Tibial nerve (tissue), 4 donors: ENCODE data around the gene MIOX. TPM values are rescaled to one million over a fixed set of nuclear protein-coding genes. Genes with fewer than 3 reads are reported as not detected.
"Not testable (repeated sequence)": the region's sequence is repeated elsewhere in the genome, so short reads cannot be mapped to it uniquely, and the experiment has no call there.

ENCODE experiments used
- DNase-seq, 2 donors: peaks; one replicate each; pipeline ENCODE4 v3.0.0-alpha.2; 2019; ENCODE audit warnings: low spot score in 2 of 2
- H3K27ac ChIP-seq, 4 donors: fragments of 200-600 bp; sonication (generic) in 3 of 4; one replicate each; pipeline ENCODE4 v1.5.1; 2017 to 2019; ENCODE audit warnings: mild to moderate bottlenecking in 1 of 4
- H3K27me3 ChIP-seq, 2 donors: fragments of 200-600 bp; sonication (generic) in 1 of 2; one replicate each; pipeline versions ENCODE4 v1.5.1 to v1.6.0; 2017 to 2019
- H3K36me3 ChIP-seq, 3 donors: fragments of 200-600 bp; sonication (generic); one replicate each; pipeline ENCODE4 v1.5.1; 2018 to 2019
- H3K4me1 ChIP-seq, 4 donors: fragments of 200-600 bp; sonication (generic) in 3 of 4; one replicate each; pipeline ENCODE4 v1.5.1; 2017 to 2019
- H3K4me3 ChIP-seq, 4 donors: fragments of 200-600 bp; sonication (generic) in 3 of 4; one replicate each; pipeline ENCODE4 v1.5.1; 2017 to 2019; ENCODE audit warnings: mild to moderate bottlenecking in 1 of 4, moderate library complexity in 1 of 4
- H3K9me3 ChIP-seq, 4 donors: fragments of 200-600 bp; sonication (generic) in 3 of 4; one replicate each; pipeline ENCODE4 v1.5.1; 2017 to 2019
- CTCF ChIP-seq, 5 experiments: fragments of 200-600 bp in 3 of 5; fragments of 450-650 bp in 2 of 5; sonication (generic) in 3 of 5; IDR thresholded peaks; one replicate each; pipeline ENCODE4 v1.5.1; 2016 to 2019; ENCODE audit warnings: antibody characterized with exemption in 5 of 5, mild to moderate bottlenecking in 3 of 5, moderate library complexity in 2 of 5
- EP300 ChIP-seq, 2 donors: sonication (generic); formaldehyde crosslinking; IDR thresholded peaks; one replicate each; pipeline ENCODE4 v1.6.1; 2017; ENCODE audit warnings: antibody characterized with exemption in 2 of 2, mild to moderate bottlenecking in 1 of 2
- POLR2A ChIP-seq, 2 donors: fragments of 450-650 bp; IDR thresholded peaks; one replicate each; pipeline ENCODE4 v1.6.1; 2017; ENCODE audit warnings: antibody characterized with exemption in 2 of 2, mild to moderate bottlenecking in 2 of 2, moderate library complexity in 2 of 2
- WGBS, 2 donors: methylation state at CpG; one replicate each; pipeline ENCODE4 v1.1.5; 2018; 5-methylcytosine and 5-hydroxymethylcytosine counted together
- total RNA-seq, 4 donors: library from RNA; depleted of rRNA; stranded (reverse); fragments of >200 nt; gene quantifications; one replicate each; pipeline ENCODE4 v1.1.0, GENCODE V29; 2016

MIOX gene
- total RNA-seq, 4 donors from 2014 or later = not detected

- no peak for DNase-seq
- Histone ChIP-seq H3K36me3 (peaks cover 0 to 95% (median 54%) of the 10 kb centered on the region in 3 donors), H3K4me3 (no peak overlapping the region), H3K27ac (no peak overlapping the region), H3K27me3 (no peaks in the 10 kb centered on the region), H3K9me3 (no peaks in the 10 kb centered on the region), H3K4me1 (peaks cover 0 to 6% (median 4%) of the 10 kb centered on the region in 4 donors)
- WGBS, 2 donors = 89 to 95% methylated on average over 4 to 8 of the region's 8 CpGs
- TF ChIP-seq EP300 (IDR thresholded peaks at IDR 0.05) = no peak
- TF ChIP-seq POLR2A (IDR thresholded peaks at IDR 0.05) = no peak
- no peak for TF ChIP-seq CTCF (IDR thresholded peaks at IDR 0.05)
Observed at GRCh38 chr22:50519151-50519550, 32.5 kb downstream of the MIOX start.

- 98 to 100% methylated on average over 8 of the region's 8 CpGs for WGBS, 2 donors
- H3K27me3 ChIP-seq, H3K9me3 ChIP-seq, H3K4me3 ChIP-seq, DNase-seq, H3K27ac ChIP-seq: not testable (repeated sequence)
- Histone ChIP-seq H3K36me3 (peaks cover 0 to 87% (median 54%) of the 10 kb centered on the region in 3 donors), H3K4me1 (peaks cover 0 to 16% (median 10%) of the 10 kb centered on the region in 4 donors)
Observed at GRCh38 chr22:50520184-50520583, 33.5 kb downstream of the MIOX start.

DNA sequence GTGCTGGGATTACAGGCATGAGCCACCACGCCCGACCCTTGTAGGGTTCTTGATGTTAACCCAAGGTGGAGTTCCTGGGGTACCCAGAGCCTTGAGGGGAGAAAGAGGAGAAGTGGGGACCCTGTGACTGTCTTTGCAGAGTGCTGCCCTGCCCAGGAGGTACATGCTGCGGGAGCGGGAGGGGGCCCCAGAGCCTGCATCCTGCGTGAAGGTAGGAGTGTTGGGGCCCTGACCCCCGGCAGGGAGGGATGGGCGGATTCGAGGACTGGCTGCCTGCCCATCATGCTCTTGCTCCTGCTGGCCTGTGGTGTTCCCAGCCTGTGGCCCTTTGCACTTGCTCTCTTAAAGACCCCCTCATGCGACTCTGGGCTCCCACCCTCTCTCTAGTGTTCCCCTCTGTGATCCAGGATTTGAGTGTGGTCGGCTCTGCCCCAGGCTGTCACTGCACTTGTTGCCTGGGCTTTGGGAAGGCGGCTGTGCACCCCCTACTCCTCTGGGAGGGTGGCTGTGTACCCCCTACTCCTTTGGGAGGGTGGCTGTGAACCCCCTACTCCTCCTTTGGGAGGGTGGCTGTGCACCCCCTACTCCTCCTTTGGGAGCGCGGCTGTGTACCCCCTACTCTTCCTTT is 34.3 kb downstream of the MIOX start:
- no peak overlapping the region for H3K27ac ChIP-seq
- no peak for DNase-seq
- no peak for TF ChIP-seq EP300 (IDR thresholded peaks at IDR 0.05)
- no peak for TF ChIP-seq CTCF (IDR thresholded peaks at IDR 0.05)
- TF ChIP-seq POLR2A (IDR thresholded peaks at IDR 0.05) = no peak
- WGBS, 2 donors = 90 to 95% methylated on average over 13 of the region's 13 CpGs
- peaks cover 0 to 82% (median 54%) of the 10 kb centered on the region in 3 donors for H3K36me3 ChIP-seq
- no peaks in the 10 kb centered on the region for H3K9me3 ChIP-seq
- no peaks in the 10 kb centered on the region for H3K27me3 ChIP-seq
- peaks cover 0 to 16% (median 10%) of the 10 kb centered on the region in 4 donors for H3K4me1 ChIP-seq
- H3K4me3 ChIP-seq = no peak overlapping the region

- Histone ChIP-seq H3K27ac (no peak overlapping the region), H3K27me3 (no peaks in the 10 kb centered on the region), H3K9me3 (no peaks in the 10 kb centered on the region), H3K4me1 (peaks cover 0 to 23% (median 15%) of the 10 kb centered on the region in 4 donors), H3K4me3 (no peak overlapping the region), H3K36me3 (peaks cover 0 to 75% (median 49%) of the 10 kb centered on the region in 3 donors)
- WGBS, 2 donors = 97% methylated on average over 9 to 10 of the region's 10 CpGs
- TF ChIP-seq EP300 (IDR thresholded peaks at IDR 0.05) = no peak
- no peak for DNase-seq
Observed at GRCh38 chr22:50521710-50522109, 35.1 kb downstream of the MIOX start.

DNA sequence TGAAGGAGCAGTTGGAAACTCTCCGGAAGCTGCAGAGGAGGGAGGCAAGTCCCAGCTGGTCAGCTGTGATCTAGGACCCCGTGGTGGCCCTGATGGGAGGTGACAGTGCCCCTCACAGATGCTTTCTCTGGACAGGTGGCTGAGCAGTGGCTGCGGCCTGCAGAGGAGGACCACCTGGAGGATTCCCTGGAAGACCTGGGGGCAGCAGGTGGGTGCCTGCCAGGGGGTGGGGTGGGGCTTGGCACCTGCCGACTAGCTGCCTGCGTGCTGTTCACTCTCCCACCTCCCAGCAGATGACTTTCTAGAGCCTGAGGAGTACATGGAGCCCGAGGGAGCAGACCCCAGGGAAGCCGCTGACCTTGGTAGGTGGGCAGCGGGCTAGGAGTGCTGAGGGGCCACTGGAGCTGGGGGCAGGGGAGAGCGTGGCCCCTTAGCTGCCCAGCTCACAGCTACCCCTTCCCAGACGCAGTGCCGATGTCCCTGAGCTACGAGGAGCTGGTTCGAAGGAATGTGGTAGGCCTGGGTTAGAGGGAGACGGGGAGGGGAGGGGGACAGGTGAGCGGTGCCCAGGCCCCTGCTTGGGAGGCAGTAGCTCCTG is 35.6 kb downstream of the MIOX start:
- H3K4me1 ChIP-seq = peaks cover 0 to 29% (median 18%) of the 10 kb centered on the region in 4 donors
- H3K9me3 ChIP-seq = no peaks in the 10 kb centered on the region
- TF ChIP-seq EP300 (IDR thresholded peaks at IDR 0.05) (no peak), POLR2A (IDR thresholded peaks at IDR 0.05) (no peak), CTCF (IDR thresholded peaks at IDR 0.05) (no peak)
- 88% methylated on average over 11 to 15 of the region's 15 CpGs for WGBS, 2 donors
- peaks cover 0 to 69% (median 43%) of the 10 kb centered on the region in 3 donors for H3K36me3 ChIP-seq
- no peak for DNase-seq
- H3K27ac ChIP-seq = no peak overlapping the region
- H3K27me3 ChIP-seq = no peaks in the 10 kb centered on the region
- H3K4me3 ChIP-seq = no peak overlapping the region

GRCh38 chr22:50522806-50523438 is 36.3 kb downstream of the MIOX start:
- Histone ChIP-seq H3K27ac (no peak overlapping the region), H3K4me1 (peaks cover 0 to 34% (median 19%) of the 10 kb centered on the region in 4 donors), H3K4me3 (no peak overlapping the region), H3K36me3 (peaks cover 0 to 63% (median 36%) of the 10 kb centered on the region in 3 donors), H3K9me3 (no peaks in the 10 kb centered on the region), H3K27me3 (no peaks in the 10 kb centered on the region)
- 85 to 89% methylated on average over 17 to 22 of the region's 22 CpGs for WGBS, 2 donors
- TF ChIP-seq CTCF (IDR thresholded peaks at IDR 0.05) = no peak
- no peak for DNase-seq
